GM12878 (cell line): ENCODE measurements around the gene GRK5. TPM values are rescaled to one million over a fixed set of nuclear protein-coding genes. Genes with fewer than 3 reads are reported as not detected.

Experiments
- E2F8 ChIP-seq: fragments of 450-650 bp; IDR thresholded peaks from 2 replicates; pipeline ENCODE4 v1.6.1; 2018; ENCODE audit warnings: mild to moderate bottlenecking, low read depth, moderate library complexity; ENCODE audit not compliant: partially characterized antibody
- HCFC1 ChIP-seq: fragments of 150-350 bp; IDR thresholded peaks from 2 replicates; pipeline ENCODE4 v1.6.1; 2014; ENCODE audit warnings: low read length
- IKZF2 ChIP-seq, 2 experiments: fragments of 450-650 bp; IDR thresholded peaks; 2 replicates each; pipeline ENCODE4 v1.6.1; 2017; ENCODE audit warnings: mild to moderate bottlenecking in 2 of 2, moderate library complexity in 2 of 2
- KDM1A ChIP-seq: fragments of 200-600 bp; sonication (generic); IDR thresholded peaks from 2 replicates; pipeline ENCODE4 v1.6.1; 2016; ENCODE audit warnings: borderline replicate concordance
- SREBF1 ChIP-seq: IDR thresholded peaks from 2 replicates; pipeline ENCODE4 v1.6.1; 2012; ENCODE audit warnings: mild to moderate bottlenecking, low read length
- SRF ChIP-seq, 2 experiments: IDR thresholded peaks; 2 replicates each; pipeline ENCODE4 v1.6.1; 2011; ENCODE audit warnings: low read depth in 2 of 2, low read length in 2 of 2, mild to moderate bottlenecking in 1 of 2, moderate library complexity in 1 of 2
- SUZ12 ChIP-seq: fragments of 200-600 bp; sonication (generic); IDR thresholded peaks from one replicate; pipeline ENCODE4 v1.6.1; 2018; ENCODE audit warnings: antibody characterized with exemption, mild to moderate bottlenecking; ENCODE audit not compliant: unreplicated experiment
- polyA plus RNA-seq, 11 experiments: library from polyadenylated mRNA; depleted of rRNA in 4 of 11; unstranded in 6 of 11; stranded (reverse) in 5 of 11; fragments of >200 nt; fragmentation: Nextera tagmentation in 4 of 11; fragmentation: Illumina TruSeq in 1 of 11; extraction: Ambion mirVana in 4 of 11; extraction: Trizol in 1 of 11; gene quantifications; 1 replicate in 1 of 11; 2 replicates in 10 of 11; pipeline versions ENCODE4 v1.2.1 to v1.2.3, GENCODE V29; 2011 to 2016; ENCODE audit warnings: inconsistent platforms in 2 of 11, missing spikeins in 2 of 11, low read depth in 1 of 11
- total RNA-seq, 4 experiments: library from RNA; depleted of rRNA in 3 of 4; stranded (reverse); fragments of >200 nt in 3 of 4; fragmentation: Illumina TruSeq in 1 of 4; extraction: Trizol in 1 of 4; gene quantifications; 2 replicates each; pipeline versions ENCODE4 v1.2.1 to v1.2.3, GENCODE V29; 2013 to 2021
- TF ChIP-seq, protein P1 (sequence below): IDR thresholded peaks from 2 replicates; pipeline ENCODE4 v1.6.1; 2012; ENCODE audit warnings: low read depth, low read length, improper control_type of control experiment
- TF ChIP-seq, protein P2 (sequence below): fragments of 450-650 bp; formaldehyde crosslinking; IDR thresholded peaks from 2 replicates; pipeline ENCODE4 v1.5.0; 2022; ENCODE audit warnings: mild to moderate bottlenecking, missing genetic modification characterization

Gene GRK5
- total and polyA plus RNA-seq, 10 of the 15 experiments (the other 5 are each of a cell fraction or from before 2014, with no cell fraction given): 0.11 to 22.1 (median 10.0) TPM

- TF ChIP-seq E2F8 (no peak), SRF (IDR thresholded peaks at IDR 0.05; ENCODE audit: low read depth in 2 of 2, low read length in 2 of 2) (no peak), KDM1A (no peak), HCFC1 (no peak), SUZ12 (no peak), SREBF1 (no peak), IKZF2 (IDR thresholded peaks at IDR 0.05) (no peak)
- TF ChIP-seq, protein P1, sequence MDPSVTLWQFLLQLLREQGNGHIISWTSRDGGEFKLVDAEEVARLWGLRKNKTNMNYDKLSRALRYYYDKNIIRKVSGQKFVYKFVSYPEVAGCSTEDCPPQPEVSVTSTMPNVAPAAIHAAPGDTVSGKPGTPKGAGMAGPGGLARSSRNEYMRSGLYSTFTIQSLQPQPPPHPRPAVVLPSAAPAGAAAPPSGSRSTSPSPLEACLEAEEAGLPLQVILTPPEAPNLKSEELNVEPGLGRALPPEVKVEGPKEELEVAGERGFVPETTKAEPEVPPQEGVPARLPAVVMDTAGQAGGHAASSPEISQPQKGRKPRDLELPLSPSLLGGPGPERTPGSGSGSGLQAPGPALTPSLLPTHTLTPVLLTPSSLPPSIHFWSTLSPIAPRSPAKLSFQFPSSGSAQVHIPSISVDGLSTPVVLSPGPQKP: no peak
- TF ChIP-seq, protein P2, sequence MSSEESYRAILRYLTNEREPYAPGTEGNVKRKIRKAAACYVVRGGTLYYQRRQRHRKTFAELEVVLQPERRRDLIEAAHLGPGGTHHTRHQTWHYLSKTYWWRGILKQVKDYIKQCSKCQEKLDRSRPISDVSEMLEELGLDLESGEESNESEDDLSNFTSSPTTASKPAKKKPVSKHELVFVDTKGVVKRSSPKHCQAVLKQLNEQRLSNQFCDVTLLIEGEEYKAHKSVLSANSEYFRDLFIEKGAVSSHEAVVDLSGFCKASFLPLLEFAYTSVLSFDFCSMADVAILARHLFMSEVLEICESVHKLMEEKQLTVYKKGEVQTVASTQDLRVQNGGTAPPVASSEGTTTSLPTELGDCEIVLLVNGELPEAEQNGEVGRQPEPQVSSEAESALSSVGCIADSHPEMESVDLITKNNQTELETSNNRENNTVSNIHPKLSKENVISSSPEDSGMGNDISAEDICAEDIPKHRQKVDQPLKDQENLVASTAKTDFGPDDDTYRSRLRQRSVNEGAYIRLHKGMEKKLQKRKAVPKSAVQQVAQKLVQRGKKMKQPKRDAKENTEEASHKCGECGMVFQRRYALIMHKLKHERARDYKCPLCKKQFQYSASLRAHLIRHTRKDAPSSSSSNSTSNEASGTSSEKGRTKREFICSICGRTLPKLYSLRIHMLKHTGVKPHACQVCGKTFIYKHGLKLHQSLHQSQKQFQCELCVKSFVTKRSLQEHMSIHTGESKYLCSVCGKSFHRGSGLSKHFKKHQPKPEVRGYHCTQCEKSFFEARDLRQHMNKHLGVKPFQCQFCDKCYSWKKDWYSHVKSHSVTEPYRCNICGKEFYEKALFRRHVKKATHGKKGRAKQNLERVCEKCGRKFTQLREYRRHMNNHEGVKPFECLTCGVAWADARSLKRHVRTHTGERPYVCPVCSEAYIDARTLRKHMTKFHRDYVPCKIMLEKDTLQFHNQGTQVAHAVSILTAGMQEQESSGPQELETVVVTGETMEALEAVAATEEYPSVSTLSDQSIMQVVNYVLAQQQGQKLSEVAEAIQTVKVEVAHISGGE: no peak
- TF ChIP-seq, all 136 proteins: peak for 0
Measured at GRCh38 chr10:119419931-119420330, 212.6 kb downstream of the GRK5 start (continued).
